Loucy (cell line): ENCODE data around the gene ZFHX3.

Source experiments
- H2AFZ ChIP-seq: fragments of 200-600 bp; sonication (generic); 2 replicates; pipeline ENCODE4 v1.6.0; 2016; ENCODE audit warnings: antibody characterized with exemption, mild to moderate bottlenecking, low read length, moderate library complexity
- H3F3A ChIP-seq: fragments of 200-600 bp; 2 replicates; pipeline ENCODE4 v1.6.0; 2016; ENCODE audit warnings: antibody characterized with exemption, low read depth, mild to moderate bottlenecking
- H3K27me3 ChIP-seq: fragments of 200-600 bp; sonication (generic); 2 replicates; pipeline ENCODE4 v1.6.1; 2014; ENCODE audit warnings: low read length, mild to moderate bottlenecking; ENCODE audit not compliant: insufficient read depth, poor library complexity, severe bottlenecking
- H3K36me3 ChIP-seq: fragments of 200-600 bp; sonication (generic); 2 replicates; pipeline ENCODE4 v1.6.1; 2016; ENCODE audit warnings: low read length; ENCODE audit not compliant: insufficient read depth
- H3K4me1 ChIP-seq: fragments of 200-600 bp; sonication (generic); 2 replicates; pipeline ENCODE4 v1.5.1; 2014; ENCODE audit warnings: low read length, mild to moderate bottlenecking; ENCODE audit not compliant: insufficient read depth, poor library complexity, severe bottlenecking
- H3K4me2 ChIP-seq: fragments of 200-600 bp; sonication (generic); 2 replicates; pipeline ENCODE4 v1.6.0; 2014; ENCODE audit warnings: antibody characterized with exemption, low read length, low read depth, mild to moderate bottlenecking; ENCODE audit not compliant: poor library complexity, severe bottlenecking
- H3K4me3 ChIP-seq: fragments of 200-600 bp; sonication (generic); 2 replicates; pipeline ENCODE4 v1.5.1; 2014; ENCODE audit warnings: low read length, mild to moderate bottlenecking, mixed read lengths; ENCODE audit not compliant: poor library complexity, severe bottlenecking
- H3K79me2 ChIP-seq: fragments of 200-600 bp; sonication (generic); 2 replicates; pipeline ENCODE4 v1.6.1; 2014; ENCODE audit warnings: low read length; ENCODE audit not compliant: insufficient read depth
- H3K9ac ChIP-seq: fragments of 200-600 bp; sonication (generic); 2 replicates; pipeline ENCODE4 v1.6.0; 2014; ENCODE audit warnings: mild to moderate bottlenecking, low read depth, low read length, moderate library complexity; ENCODE audit not compliant: poor library complexity, severe bottlenecking
- H3K9me2 ChIP-seq: fragments of 200-600 bp; sonication (generic); replicated peaks from 2 replicates; pipeline ENCODE4 v1.6.1; 2016; ENCODE audit warnings: low read depth, low read length, mixed read lengths
- H3K9me3 ChIP-seq: fragments of 200-600 bp; sonication (generic); 2 replicates; pipeline ENCODE4 v1.6.1; 2014; ENCODE audit warnings: mild to moderate bottlenecking, antibody characterized with exemption, low read length, low read depth; ENCODE audit not compliant: insufficient read depth
- H4K20me1 ChIP-seq: fragments of 200-600 bp; sonication (generic); 2 replicates; pipeline ENCODE4 v1.6.0; 2014; ENCODE audit warnings: antibody characterized with exemption, low read length, mild to moderate bottlenecking; ENCODE audit not compliant: insufficient read depth, poor library complexity, severe bottlenecking
- EZH2phosphoT487 ChIP-seq: fragments of 200-600 bp; IDR thresholded peaks from 2 replicates; pipeline ENCODE4 v1.6.1; 2018; ENCODE audit warnings: antibody characterized with exemption, mild to moderate bottlenecking, moderate library complexity, borderline replicate concordance
- TF ChIP-seq, protein P1 (sequence below): fragments of 200-600 bp; sonication (generic); conservative IDR thresholded peaks from 2 replicates; pipeline ENCODE4 v1.5.1; 2014; ENCODE audit warnings: mild to moderate bottlenecking, antibody characterized with exemption, low read length

The ZFHX3 gene

DNA sequence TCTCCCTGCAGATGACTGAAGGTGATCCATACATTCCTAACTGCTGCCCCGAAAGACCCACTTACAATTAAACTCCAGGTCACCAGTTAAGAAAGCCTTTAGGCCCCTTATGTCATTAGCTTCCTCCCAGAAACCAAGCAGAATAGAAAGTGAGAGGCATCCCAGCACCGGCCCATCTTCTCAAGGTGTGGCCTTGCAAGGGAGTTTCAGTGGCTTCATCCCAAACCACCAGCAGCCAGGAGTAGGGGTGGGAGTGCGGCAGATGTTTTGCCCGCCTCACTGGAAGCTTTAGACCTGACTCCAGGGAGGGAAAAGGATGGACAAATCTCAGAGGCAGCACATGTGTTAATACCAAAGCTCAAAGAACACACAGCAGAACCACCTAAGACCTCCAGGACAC is 5.1 kb downstream of the ZFHX3 start:
- Histone ChIP-seq H4K20me1 (no peaks in the 10 kb centered on the region), H3K9ac (no peak overlapping the region), H3K4me1 (peaks cover 26% of the 10 kb centered on the region), H3K4me3 (no peak overlapping the region), H3F3A (no peaks in the 10 kb centered on the region), H3K4me2 (no peak overlapping the region), H3K9me2 (no peaks in the 10 kb centered on the region), H2AFZ (no peak overlapping the region), H3K36me3 (no peaks in the 10 kb centered on the region), H3K9me3 (no peaks in the 10 kb centered on the region), H3K27me3 (no peaks in the 10 kb centered on the region), H3K79me2 (peaks cover 46% of the 10 kb centered on the region; the same call in 1 of the 2 replicates)
- TF ChIP-seq, protein P1, sequence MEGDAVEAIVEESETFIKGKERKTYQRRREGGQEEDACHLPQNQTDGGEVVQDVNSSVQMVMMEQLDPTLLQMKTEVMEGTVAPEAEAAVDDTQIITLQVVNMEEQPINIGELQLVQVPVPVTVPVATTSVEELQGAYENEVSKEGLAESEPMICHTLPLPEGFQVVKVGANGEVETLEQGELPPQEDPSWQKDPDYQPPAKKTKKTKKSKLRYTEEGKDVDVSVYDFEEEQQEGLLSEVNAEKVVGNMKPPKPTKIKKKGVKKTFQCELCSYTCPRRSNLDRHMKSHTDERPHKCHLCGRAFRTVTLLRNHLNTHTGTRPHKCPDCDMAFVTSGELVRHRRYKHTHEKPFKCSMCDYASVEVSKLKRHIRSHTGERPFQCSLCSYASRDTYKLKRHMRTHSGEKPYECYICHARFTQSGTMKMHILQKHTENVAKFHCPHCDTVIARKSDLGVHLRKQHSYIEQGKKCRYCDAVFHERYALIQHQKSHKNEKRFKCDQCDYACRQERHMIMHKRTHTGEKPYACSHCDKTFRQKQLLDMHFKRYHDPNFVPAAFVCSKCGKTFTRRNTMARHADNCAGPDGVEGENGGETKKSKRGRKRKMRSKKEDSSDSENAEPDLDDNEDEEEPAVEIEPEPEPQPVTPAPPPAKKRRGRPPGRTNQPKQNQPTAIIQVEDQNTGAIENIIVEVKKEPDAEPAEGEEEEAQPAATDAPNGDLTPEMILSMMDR, result no peak
- no peak for TF ChIP-seq EZH2phosphoT487

DNA sequence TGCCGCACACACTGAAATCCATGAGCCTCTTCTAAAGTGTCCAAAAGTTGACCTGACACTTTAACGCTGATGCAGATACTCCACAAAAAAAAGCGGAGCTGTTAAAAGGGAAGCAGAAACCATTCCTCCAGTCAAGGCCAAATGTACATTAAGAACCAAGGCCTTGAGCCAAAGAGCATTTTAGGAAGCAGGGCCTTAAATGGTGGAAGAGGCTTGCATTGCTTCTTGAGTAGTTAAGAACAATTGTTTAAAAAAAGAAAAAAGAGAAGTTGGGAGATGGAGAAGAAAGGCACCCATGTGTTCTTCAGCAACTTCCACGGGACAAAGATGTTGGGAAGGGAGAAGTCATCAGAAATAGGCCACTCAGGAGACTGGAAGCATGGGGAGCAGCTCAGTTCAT is 6.3 kb downstream of the ZFHX3 start:
- Histone ChIP-seq H3K4me2 (no peak overlapping the region), H3K9ac (no peak overlapping the region), H3K79me2 (peaks cover 46% of the 10 kb centered on the region; the same call in 1 of the 2 replicates), H3K9me2 (no peaks in the 10 kb centered on the region), H2AFZ (no peak overlapping the region), H4K20me1 (no peaks in the 10 kb centered on the region), H3K9me3 (no peaks in the 10 kb centered on the region), H3F3A (no peaks in the 10 kb centered on the region), H3K36me3 (no peaks in the 10 kb centered on the region), H3K27me3 (no peaks in the 10 kb centered on the region), H3K4me3 (no peak overlapping the region), H3K4me1 (peaks cover 37% of the 10 kb centered on the region)
- TF ChIP-seq EZH2phosphoT487, result no peak
- TF ChIP-seq, protein P1, result no peak

DNA sequence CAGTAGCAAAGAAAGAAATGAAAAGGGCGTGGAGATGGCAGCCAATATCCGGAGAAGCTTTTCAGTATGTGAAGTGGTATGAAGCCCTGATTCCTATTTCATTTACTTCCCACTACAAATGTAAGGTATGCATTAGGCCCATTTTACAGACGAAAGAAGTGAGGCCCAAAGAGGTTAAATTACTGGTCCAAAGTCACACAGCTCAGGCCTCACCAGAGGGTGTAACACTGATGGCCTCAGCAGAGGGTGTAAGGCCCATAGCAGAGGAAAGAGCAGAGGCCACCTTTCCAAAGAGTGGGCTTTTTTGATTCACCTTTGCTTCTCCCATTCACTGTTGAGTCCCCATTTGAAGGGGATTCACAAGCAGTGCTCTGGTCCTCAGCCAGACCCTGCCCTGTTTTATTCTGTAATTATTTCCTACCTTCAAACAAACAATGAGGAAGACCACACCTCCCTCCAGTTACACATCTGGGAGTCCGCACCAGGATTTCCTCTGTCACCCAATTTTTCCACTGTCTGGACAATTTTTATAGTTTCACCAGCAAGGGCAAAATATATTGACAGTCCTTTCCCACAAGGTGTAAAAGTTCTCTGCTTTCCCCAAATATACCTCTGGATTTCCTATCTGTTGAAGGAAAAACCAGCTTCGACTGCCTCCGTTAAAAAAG is 7.1 kb downstream of the ZFHX3 start:
- H3K4me1 ChIP-seq, result peaks cover 45% of the 10 kb centered on the region
- H4K20me1 ChIP-seq, result no peaks in the 10 kb centered on the region
- H3K79me2 ChIP-seq, result peaks cover 54% of the 10 kb centered on the region; the same call in 1 of the 2 replicates
- no peaks in the 10 kb centered on the region for H3K9me3 ChIP-seq
- H2AFZ ChIP-seq, result no peak overlapping the region
- H3F3A ChIP-seq, result no peaks in the 10 kb centered on the region
- H3K4me2 ChIP-seq, result no peak overlapping the region
- H3K36me3 ChIP-seq, result no peaks in the 10 kb centered on the region
- no peak overlapping the region for H3K4me3 ChIP-seq
- TF ChIP-seq, protein P1, result no peak
- no peak for TF ChIP-seq EZH2phosphoT487
- no peaks in the 10 kb centered on the region for H3K27me3 ChIP-seq
- H3K9me2 ChIP-seq, result no peaks in the 10 kb centered on the region
- H3K9ac ChIP-seq, result peak overlapping the region; percentile 28
